WTC11 (cell line): ENCODE data around the gene CHPT1.

Experiments
- ATF1 ChIP-seq: sonication (generic); formaldehyde crosslinking; IDR thresholded peaks from 2 replicates; pipeline ENCODE4 v1.8.1; 2023; ENCODE audit warnings: mild to moderate bottlenecking, moderate library complexity, missing genetic modification reagents
- ATF6 ChIP-seq: sonication (generic); formaldehyde crosslinking; IDR thresholded peaks from 2 replicates; pipeline ENCODE4 v1.8.1; 2023; ENCODE audit warnings: mild to moderate bottlenecking, missing genetic modification reagents
- FOXJ3 ChIP-seq: sonication (generic); formaldehyde crosslinking; IDR thresholded peaks from 2 replicates; pipeline ENCODE4 v1.9.0; 2021; ENCODE audit warnings: missing genetic modification reagents, mild to moderate bottlenecking, borderline replicate concordance
- NR3C1 ChIP-seq: sonication (generic); formaldehyde crosslinking; conservative IDR thresholded peaks from 2 replicates; pipeline ENCODE4 v1.8.1; 2023; ENCODE audit warnings: low read depth, mild to moderate bottlenecking, missing genetic modification reagents
- PRRX2 ChIP-seq: fragments of 250-450 bp; sonication (Bioruptor Pico); IDR thresholded peaks from 2 replicates; pipeline ENCODE4 v1.8.0; 2021; ENCODE audit warnings: mild to moderate bottlenecking
- TCF7 ChIP-seq: sonication (generic); formaldehyde crosslinking; IDR thresholded peaks from 2 replicates; pipeline ENCODE4 v1.8.0; 2022; ENCODE audit warnings: mild to moderate bottlenecking, low read depth, missing genetic modification reagents, moderate library complexity
- TF ChIP-seq, protein P1 (sequence below): fragments of 200-600 bp; IDR thresholded peaks from 2 replicates; pipeline ENCODE4 v1.8.0; 2022; ENCODE audit warnings: antibody characterized with exemption
- TF ChIP-seq, protein P2 (sequence below): sonication (generic); formaldehyde crosslinking; IDR thresholded peaks from 2 replicates; pipeline ENCODE4 v1.8.1; 2023; ENCODE audit warnings: mild to moderate bottlenecking, missing genetic modification reagents, borderline replicate concordance
- TF ChIP-seq, protein P3 (sequence below): sonication (generic); formaldehyde crosslinking; IDR thresholded peaks from 2 replicates; pipeline ENCODE4 v1.8.1; 2022; ENCODE audit warnings: mild to moderate bottlenecking, moderate library complexity, missing genetic modification reagents
- TF ChIP-seq, protein P4 (sequence below): sonication (generic); formaldehyde crosslinking; IDR thresholded peaks from 2 replicates; pipeline ENCODE4 v1.8.0; 2022; ENCODE audit warnings: missing genetic modification reagents
- TF ChIP-seq, protein P5 (sequence below): sonication (generic); formaldehyde crosslinking; IDR thresholded peaks from 2 replicates; pipeline ENCODE4 v1.8.1; 2023; ENCODE audit warnings: mild to moderate bottlenecking, missing genetic modification reagents, moderate library complexity

DNA sequence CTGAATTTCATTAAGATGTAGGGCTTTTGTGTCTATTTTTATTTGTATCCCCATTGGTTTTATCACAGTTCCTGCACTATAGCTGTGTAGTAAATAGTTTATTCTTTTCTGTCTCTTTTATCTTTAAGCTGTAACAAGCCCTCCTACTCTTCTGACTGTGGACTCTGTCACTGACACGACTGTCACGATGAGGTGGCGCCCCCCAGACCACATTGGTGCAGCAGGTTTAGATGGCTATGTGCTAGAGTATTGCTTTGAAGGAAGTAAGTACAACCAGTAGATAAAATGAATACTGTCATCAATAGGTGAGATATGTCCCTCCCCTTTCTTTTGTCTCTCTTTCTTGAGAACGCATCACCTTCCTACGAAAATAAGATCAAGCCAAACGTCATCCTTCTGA, 34.1 kb upstream of the CHPT1 start:
- TF ChIP-seq, protein P1, sequence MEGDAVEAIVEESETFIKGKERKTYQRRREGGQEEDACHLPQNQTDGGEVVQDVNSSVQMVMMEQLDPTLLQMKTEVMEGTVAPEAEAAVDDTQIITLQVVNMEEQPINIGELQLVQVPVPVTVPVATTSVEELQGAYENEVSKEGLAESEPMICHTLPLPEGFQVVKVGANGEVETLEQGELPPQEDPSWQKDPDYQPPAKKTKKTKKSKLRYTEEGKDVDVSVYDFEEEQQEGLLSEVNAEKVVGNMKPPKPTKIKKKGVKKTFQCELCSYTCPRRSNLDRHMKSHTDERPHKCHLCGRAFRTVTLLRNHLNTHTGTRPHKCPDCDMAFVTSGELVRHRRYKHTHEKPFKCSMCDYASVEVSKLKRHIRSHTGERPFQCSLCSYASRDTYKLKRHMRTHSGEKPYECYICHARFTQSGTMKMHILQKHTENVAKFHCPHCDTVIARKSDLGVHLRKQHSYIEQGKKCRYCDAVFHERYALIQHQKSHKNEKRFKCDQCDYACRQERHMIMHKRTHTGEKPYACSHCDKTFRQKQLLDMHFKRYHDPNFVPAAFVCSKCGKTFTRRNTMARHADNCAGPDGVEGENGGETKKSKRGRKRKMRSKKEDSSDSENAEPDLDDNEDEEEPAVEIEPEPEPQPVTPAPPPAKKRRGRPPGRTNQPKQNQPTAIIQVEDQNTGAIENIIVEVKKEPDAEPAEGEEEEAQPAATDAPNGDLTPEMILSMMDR, result no peak
- TF ChIP-seq, protein P2, sequence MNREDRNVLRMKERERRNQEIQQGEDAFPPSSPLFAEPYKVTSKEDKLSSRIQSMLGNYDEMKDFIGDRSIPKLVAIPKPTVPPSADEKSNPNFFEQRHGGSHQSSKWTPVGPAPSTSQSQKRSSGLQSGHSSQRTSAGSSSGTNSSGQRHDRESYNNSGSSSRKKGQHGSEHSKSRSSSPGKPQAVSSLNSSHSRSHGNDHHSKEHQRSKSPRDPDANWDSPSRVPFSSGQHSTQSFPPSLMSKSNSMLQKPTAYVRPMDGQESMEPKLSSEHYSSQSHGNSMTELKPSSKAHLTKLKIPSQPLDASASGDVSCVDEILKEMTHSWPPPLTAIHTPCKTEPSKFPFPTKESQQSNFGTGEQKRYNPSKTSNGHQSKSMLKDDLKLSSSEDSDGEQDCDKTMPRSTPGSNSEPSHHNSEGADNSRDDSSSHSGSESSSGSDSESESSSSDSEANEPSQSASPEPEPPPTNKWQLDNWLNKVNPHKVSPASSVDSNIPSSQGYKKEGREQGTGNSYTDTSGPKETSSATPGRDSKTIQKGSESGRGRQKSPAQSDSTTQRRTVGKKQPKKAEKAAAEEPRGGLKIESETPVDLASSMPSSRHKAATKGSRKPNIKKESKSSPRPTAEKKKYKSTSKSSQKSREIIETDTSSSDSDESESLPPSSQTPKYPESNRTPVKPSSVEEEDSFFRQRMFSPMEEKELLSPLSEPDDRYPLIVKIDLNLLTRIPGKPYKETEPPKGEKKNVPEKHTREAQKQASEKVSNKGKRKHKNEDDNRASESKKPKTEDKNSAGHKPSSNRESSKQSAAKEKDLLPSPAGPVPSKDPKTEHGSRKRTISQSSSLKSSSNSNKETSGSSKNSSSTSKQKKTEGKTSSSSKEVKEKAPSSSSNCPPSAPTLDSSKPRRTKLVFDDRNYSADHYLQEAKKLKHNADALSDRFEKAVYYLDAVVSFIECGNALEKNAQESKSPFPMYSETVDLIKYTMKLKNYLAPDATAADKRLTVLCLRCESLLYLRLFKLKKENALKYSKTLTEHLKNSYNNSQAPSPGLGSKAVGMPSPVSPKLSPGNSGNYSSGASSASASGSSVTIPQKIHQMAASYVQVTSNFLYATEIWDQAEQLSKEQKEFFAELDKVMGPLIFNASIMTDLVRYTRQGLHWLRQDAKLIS (CRISPR knock-in tag), result no peak
- no peak for TF ChIP-seq ATF1
- no peak for TF ChIP-seq TCF7 (CRISPR knock-in tag)
- TF ChIP-seq FOXJ3 (CRISPR knock-in tag), result no peak
- no peak for TF ChIP-seq ATF6 (CRISPR knock-in tag)
- no peak for TF ChIP-seq PRRX2
- TF ChIP-seq, protein P3, sequence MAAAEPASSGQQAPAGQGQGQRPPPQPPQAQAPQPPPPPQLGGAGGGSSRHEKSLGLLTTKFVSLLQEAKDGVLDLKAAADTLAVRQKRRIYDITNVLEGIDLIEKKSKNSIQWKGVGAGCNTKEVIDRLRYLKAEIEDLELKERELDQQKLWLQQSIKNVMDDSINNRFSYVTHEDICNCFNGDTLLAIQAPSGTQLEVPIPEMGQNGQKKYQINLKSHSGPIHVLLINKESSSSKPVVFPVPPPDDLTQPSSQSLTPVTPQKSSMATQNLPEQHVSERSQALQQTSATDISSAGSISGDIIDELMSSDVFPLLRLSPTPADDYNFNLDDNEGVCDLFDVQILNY (CRISPR knock-in tag), result no peak
- TF ChIP-seq, protein P4, sequence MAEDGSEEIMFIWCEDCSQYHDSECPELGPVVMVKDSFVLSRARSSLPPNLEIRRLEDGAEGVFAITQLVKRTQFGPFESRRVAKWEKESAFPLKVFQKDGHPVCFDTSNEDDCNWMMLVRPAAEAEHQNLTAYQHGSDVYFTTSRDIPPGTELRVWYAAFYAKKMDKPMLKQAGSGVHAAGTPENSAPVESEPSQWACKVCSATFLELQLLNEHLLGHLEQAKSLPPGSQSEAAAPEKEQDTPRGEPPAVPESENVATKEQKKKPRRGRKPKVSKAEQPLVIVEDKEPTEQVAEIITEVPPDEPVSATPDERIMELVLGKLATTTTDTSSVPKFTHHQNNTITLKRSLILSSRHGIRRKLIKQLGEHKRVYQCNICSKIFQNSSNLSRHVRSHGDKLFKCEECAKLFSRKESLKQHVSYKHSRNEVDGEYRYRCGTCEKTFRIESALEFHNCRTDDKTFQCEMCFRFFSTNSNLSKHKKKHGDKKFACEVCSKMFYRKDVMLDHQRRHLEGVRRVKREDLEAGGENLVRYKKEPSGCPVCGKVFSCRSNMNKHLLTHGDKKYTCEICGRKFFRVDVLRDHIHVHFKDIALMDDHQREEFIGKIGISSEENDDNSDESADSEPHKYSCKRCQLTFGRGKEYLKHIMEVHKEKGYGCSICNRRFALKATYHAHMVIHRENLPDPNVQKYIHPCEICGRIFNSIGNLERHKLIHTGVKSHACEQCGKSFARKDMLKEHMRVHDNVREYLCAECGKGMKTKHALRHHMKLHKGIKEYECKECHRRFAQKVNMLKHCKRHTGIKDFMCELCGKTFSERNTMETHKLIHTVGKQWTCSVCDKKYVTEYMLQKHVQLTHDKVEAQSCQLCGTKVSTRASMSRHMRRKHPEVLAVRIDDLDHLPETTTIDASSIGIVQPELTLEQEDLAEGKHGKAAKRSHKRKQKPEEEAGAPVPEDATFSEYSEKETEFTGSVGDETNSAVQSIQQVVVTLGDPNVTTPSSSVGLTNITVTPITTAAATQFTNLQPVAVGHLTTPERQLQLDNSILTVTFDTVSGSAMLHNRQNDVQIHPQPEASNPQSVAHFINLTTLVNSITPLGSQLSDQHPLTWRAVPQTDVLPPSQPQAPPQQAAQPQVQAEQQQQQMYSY (CRISPR knock-in tag), result no peak
- no peak for TF ChIP-seq NR3C1 (CRISPR knock-in tag)
- TF ChIP-seq, protein P5, sequence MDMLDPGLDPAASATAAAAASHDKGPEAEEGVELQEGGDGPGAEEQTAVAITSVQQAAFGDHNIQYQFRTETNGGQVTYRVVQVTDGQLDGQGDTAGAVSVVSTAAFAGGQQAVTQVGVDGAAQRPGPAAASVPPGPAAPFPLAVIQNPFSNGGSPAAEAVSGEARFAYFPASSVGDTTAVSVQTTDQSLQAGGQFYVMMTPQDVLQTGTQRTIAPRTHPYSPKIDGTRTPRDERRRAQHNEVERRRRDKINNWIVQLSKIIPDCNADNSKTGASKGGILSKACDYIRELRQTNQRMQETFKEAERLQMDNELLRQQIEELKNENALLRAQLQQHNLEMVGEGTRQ (CRISPR knock-in tag), result no peak
